ENCODE measurements around the gene NPEPL1. TPM values are rescaled to one million over a fixed set of nuclear protein-coding genes. Genes with fewer than 3 reads are reported as not detected.

The NPEPL1 gene
- total RNA-seq, 1 experiment from 2014 or later: 31.1 TPM

DNA sequence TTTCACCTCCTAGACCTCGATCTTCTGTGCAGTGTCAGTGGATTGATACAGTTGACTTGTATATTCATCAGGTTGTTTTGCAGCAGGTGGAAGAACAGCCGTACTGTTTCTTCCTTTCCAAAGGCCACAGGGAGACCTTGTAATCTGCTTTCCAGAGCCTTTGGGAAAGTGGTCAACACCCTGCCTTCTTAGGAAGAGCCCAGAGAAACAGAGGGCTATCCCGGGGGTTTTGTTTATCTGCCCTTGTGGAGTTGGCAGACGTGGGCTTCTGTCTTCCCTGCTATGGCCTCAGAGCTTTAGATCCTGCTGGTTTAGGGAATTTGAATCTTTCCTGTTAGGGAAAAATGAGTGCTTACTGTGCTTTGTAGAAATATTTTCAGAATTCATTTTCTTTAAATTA lies 21.9 kb upstream of the NPEPL1 start:
- no peaks in the 10 kb centered on the region for H3K23me2 ChIP-seq (ENCODE audit: insufficient read length, low read depth, low read length, poor library complexity, severe bottlenecking)
- no peak overlapping the region for H2BK15ac ChIP-seq (ENCODE audit: low read depth, low read length)
- peak overlapping the region; percentile 90 for H2BK5ac ChIP-seq (ENCODE audit: insufficient read length, low read length)
- peaks cover 1% of the 10 kb centered on the region; the same call in 1 of the 2 replicates for H3K79me2 ChIP-seq (ENCODE audit: insufficient read depth, low read length)
- no peak overlapping the region for H3K23ac ChIP-seq (ENCODE audit: insufficient read length, low read depth, low read length)
- no peaks in the 10 kb centered on the region for H3K9me3 Mint-ChIP-seq
- H3K56ac ChIP-seq (ENCODE audit: insufficient read length, low read depth, low read length): no peak overlapping the region
- no peaks in the 10 kb centered on the region for H4K20me1 ChIP-seq (ENCODE audit: control insufficient read depth, insufficient read depth, insufficient read length)
- peak overlapping the region; percentile 11 for H4K5ac ChIP-seq (ENCODE audit: insufficient read length, low read depth, low read length)
- peak overlapping the region; percentile 10 for H2AK5ac ChIP-seq (ENCODE audit: insufficient read length, low read length)
- H3K27ac ChIP-seq (ENCODE audit: insufficient read length, low read depth, low read length): peak overlapping the region; percentile 92
- DNase-seq: no peak
- no peak overlapping the region for H2AFZ ChIP-seq (ENCODE audit: low read length)
- no peak overlapping the region for H4K8ac ChIP-seq (replicated peaks; ENCODE audit: insufficient read length, low read depth, low read length)
- H2BK120ac ChIP-seq (ENCODE audit: low read depth, low read length, poor library complexity, severe bottlenecking): no peak overlapping the region
- no peaks in the 10 kb centered on the region for H3K27me3 ChIP-seq (ENCODE audit: insufficient read depth, low read length)
- no peak overlapping the region for H3K14ac ChIP-seq (ENCODE audit: insufficient read depth, low read length)
- H3K27ac Mint-ChIP-seq: peak overlapping the region; percentile 98 to 100 (median 98); a peak in 6 of 7 replicates
- H3K4me2 ChIP-seq (ENCODE audit: insufficient read depth, insufficient read length, low read length): peak overlapping the region; percentile 30
- H3K4me1 Mint-ChIP-seq: peaks cover 61 to 65% of the 10 kb centered on the region in 2 experiments
- peak overlapping the region; percentile 99 for H2BK12ac ChIP-seq (ENCODE audit: insufficient read length, low read depth, low read length)
- TF ChIP-seq, protein P1, sequence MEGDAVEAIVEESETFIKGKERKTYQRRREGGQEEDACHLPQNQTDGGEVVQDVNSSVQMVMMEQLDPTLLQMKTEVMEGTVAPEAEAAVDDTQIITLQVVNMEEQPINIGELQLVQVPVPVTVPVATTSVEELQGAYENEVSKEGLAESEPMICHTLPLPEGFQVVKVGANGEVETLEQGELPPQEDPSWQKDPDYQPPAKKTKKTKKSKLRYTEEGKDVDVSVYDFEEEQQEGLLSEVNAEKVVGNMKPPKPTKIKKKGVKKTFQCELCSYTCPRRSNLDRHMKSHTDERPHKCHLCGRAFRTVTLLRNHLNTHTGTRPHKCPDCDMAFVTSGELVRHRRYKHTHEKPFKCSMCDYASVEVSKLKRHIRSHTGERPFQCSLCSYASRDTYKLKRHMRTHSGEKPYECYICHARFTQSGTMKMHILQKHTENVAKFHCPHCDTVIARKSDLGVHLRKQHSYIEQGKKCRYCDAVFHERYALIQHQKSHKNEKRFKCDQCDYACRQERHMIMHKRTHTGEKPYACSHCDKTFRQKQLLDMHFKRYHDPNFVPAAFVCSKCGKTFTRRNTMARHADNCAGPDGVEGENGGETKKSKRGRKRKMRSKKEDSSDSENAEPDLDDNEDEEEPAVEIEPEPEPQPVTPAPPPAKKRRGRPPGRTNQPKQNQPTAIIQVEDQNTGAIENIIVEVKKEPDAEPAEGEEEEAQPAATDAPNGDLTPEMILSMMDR (conservative IDR thresholded peaks at IDR 0.05): no peak
- H3K4me3 Mint-ChIP-seq: peak overlapping the region in 1 of 2 experiments; percentile 68; a peak in 2 of 5 replicates
- no peaks in the 10 kb centered on the region for H3K27me3 Mint-ChIP-seq (ENCODE audit: low read depth)
- H3K36me3 Mint-ChIP-seq (ENCODE audit: insufficient read depth in 1 of 3, low read depth in 3 of 3): peaks cover 26 to 63% (median 50%) of the 10 kb centered on the region in 3 experiments
- peaks cover 12% of the 10 kb centered on the region for H3K4me1 ChIP-seq (ENCODE audit: insufficient read depth, low read length)
- H4K91ac ChIP-seq (ENCODE audit: insufficient read length, low read depth, low read length): peak overlapping the region; percentile 22
- H3K9ac ChIP-seq (ENCODE audit: extremely low read depth, insufficient read length, low read length): peak overlapping the region; percentile 8
- no peak overlapping the region for H3K4ac ChIP-seq (ENCODE audit: low read depth, low read length)
- peak overlapping the region; percentile 68 for H3K18ac ChIP-seq (ENCODE audit: insufficient read length, low read depth, low read length)
- no peak overlapping the region for H2BK20ac ChIP-seq (ENCODE audit: low read depth, low read length, poor library complexity, severe bottlenecking)
- H3T11ph ChIP-seq (ENCODE audit: low read length): no peak overlapping the region
- no peaks in the 10 kb centered on the region for H3K9me3 ChIP-seq (ENCODE audit: control insufficient read depth, low read depth, low read length)
- WGBS (ENCODE audit: extremely low coverage, insufficient read length, low lambda C conversion rate): no CpG with 5 or more reads among the region's 4 CpGs
- no peaks in the 10 kb centered on the region for H3K79me1 ChIP-seq (ENCODE audit: insufficient read depth, low read depth, low read length, poor library complexity, severe bottlenecking)

Measured in H9 (cell line).